Skin epidermis (tissue), 12 donors: ENCODE results near the gene TEKTIP1.
"Not testable (repeated sequence)": the region's sequence is repeated elsewhere in the genome, so short reads cannot be mapped to it uniquely, and the experiment has no call there.

Experiments used
- H3K27ac ChIP-seq, 21 experiments: fragments of 200-600 bp; sonication (generic) in 11 of 21; one replicate each; pipeline ENCODE4 v1.5.0; 2020; ENCODE audit warnings: mild to moderate bottlenecking in 3 of 21, inconsistent platforms in 2 of 21, moderate library complexity in 2 of 21
- H3K4me3 ChIP-seq, 7 experiments: fragments of 200-600 bp; sonication (generic) in 2 of 7; one replicate each; pipeline ENCODE4 v1.5.0; 2020; ENCODE audit warnings: inconsistent platforms in 2 of 7, mild to moderate bottlenecking in 2 of 7, moderate library complexity in 1 of 7

The TEKTIP1 gene

GRCh38 chr19:3520166-3521103 lies 18.5 kb upstream of the TEKTIP1 start:
- Histone ChIP-seq H3K27ac (peak overlapping the region in 5 of 21 experiments; percentile 25 to 69 (median 48)), H3K4me3 (no peak overlapping the region)

- Histone ChIP-seq H3K4me3 (no peak overlapping the region), H3K27ac (peak overlapping the region in 5 of 21 experiments; percentile 25 to 69 (median 48))
Observed at GRCh38 chr19:3521104-3521445, 17.9 kb upstream of the TEKTIP1 start.

- Histone ChIP-seq H3K4me3 (no peak overlapping the region), H3K27ac (peak overlapping the region in 1 of 21 experiments; percentile 20)
Observed at GRCh38 chr19:3522421-3523360, 16.3 kb upstream of the TEKTIP1 start.

- H3K4me3 ChIP-seq = no peak overlapping the region
- no peak overlapping the region for H3K27ac ChIP-seq
Observed at GRCh38 chr19:3523361-3524077, 15.5 kb upstream of the TEKTIP1 start.

- no peak overlapping the region for H3K4me3 ChIP-seq
- no peak overlapping the region for H3K27ac ChIP-seq
Observed at GRCh38 chr19:3524078-3524842, 14.7 kb upstream of the TEKTIP1 start.

GRCh38 chr19:3524904-3525451 lies 14.0 kb upstream of the TEKTIP1 start:
- Histone ChIP-seq H3K27ac (no peak overlapping the region), H3K4me3 (no peak overlapping the region)

- Histone ChIP-seq H3K27ac (no peak overlapping the region), H3K4me3 (no peak overlapping the region)
Observed at GRCh38 chr19:3526507-3527237, 12.3 kb upstream of the TEKTIP1 start.

GRCh38 chr19:3527238-3527910 lies 11.6 kb upstream of the TEKTIP1 start:
- H3K27ac ChIP-seq = no peak overlapping the region
- no peak overlapping the region for H3K4me3 ChIP-seq

- Histone ChIP-seq H3K27ac (no peak overlapping the region), H3K4me3 (no peak overlapping the region)
Observed at GRCh38 chr19:3528080-3528479, 10.9 kb upstream of the TEKTIP1 start.

GRCh38 chr19:3528539-3529211 lies 10.3 kb upstream of the TEKTIP1 start:
- Histone ChIP-seq H3K4me3 (no peak overlapping the region), H3K27ac (no peak overlapping the region)

- not testable (repeated sequence) for H3K27ac ChIP-seq, H3K4me3 ChIP-seq
Observed at GRCh38 chr19:3529299-3529698, 9.7 kb upstream of the TEKTIP1 start.

GRCh38 chr19:3530389-3530788 lies 8.6 kb upstream of the TEKTIP1 start:
- Histone ChIP-seq H3K27ac (no peak overlapping the region), H3K4me3 (no peak overlapping the region)

GRCh38 chr19:3531716-3532115 lies 7.3 kb upstream of the TEKTIP1 start:
- no peak overlapping the region for H3K4me3 ChIP-seq
- no peak overlapping the region for H3K27ac ChIP-seq

- Histone ChIP-seq H3K27ac (no peak overlapping the region), H3K4me3 (no peak overlapping the region)
Observed at GRCh38 chr19:3532154-3532786, 6.7 kb upstream of the TEKTIP1 start.

GRCh38 chr19:3533033-3533432 lies 5.9 kb upstream of the TEKTIP1 start:
- Histone ChIP-seq H3K4me3 (no peak overlapping the region), H3K27ac (no peak overlapping the region)

GRCh38 chr19:3533563-3534216 lies 5.3 kb upstream of the TEKTIP1 start:
- Histone ChIP-seq H3K27ac (no peak overlapping the region), H3K4me3 (no peak overlapping the region)
